Measurements from ENCODE around the gene TAMM41.

Gene TAMM41

DNA sequence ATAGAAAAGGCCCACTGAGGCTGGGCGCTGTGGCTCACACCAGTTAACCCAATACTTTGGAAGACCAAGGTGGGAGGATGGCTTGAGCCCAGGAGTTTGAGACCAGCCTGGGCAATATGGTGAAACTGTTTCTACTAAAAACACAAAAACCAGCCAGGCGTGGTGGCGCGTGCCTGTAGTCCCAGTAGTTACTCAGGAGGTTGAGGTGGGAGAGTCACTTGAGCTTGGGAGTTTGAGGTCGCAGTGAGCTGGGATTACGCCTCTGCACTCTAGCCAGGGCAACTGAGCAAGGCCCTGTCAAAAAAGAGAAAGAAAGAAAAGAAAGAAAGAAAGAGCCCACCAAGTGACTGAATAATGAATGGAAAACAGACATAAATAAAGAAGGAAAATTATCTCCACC, 32.0 kb downstream of the TAMM41 start:
- DNase-seq (ENCODE audit: low spot score), result no peak

DNA sequence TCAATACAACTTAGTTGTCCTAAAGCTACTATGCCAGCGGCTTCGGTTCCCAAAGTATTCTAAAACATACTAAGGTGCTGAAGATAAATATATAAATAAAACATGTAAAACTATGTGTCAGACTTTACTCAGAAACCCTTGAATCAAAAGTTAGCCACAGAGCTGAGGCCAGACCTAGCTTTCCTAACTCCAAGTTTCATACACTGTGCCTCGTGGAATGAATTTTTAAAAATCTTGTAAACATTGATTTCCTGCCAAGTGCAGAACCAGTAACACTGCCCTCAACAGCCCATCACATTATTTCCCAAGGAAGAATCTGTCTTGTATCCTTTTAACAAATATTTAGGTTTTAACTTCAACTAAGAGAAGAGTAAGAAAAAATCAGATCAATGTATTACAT, 36.4 kb downstream of the TAMM41 start:
- DNase-seq (ENCODE audit: low spot score), result no peak

DNA sequence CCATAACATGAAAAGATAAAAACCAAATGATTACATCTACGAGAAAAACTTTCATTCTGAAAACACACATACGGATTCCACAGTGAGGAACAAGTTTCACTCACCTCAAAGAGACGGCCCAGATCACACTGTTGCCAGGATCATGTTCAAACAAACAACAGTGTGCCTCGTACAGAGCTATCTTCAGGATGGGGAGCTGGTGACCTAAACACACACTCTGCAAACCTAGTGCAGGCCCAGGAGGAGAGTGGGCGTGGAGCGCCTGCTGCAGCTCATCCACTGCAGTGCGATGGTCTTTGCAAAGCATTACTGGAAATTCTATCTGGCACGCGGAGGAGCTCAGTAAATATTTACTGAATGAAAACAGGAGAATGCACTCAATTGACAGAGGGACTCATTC, 38.5 kb downstream of the TAMM41 start:
- no peak for DNase-seq (ENCODE audit: low spot score)

DNA sequence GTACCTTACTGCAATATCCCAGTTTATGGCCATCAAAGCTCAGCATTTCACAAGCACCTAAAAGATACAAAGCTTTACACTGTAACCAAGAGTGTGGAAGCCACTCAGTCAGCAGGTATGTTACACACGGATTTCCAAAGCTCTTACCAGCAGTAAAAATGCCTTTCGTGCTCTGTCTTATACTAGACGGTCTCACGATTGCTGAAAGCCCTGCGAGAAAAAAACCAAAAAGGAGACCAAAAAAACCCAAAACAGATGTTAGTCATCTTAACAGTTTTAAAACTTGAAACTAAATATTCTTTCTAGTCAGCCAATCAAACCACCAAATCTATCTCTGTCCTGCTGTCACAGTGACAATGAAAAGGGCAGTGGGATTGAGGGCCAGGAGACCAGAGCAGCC, 39.0 kb downstream of the TAMM41 start:
- no peak for DNase-seq (ENCODE audit: low spot score)

DNA sequence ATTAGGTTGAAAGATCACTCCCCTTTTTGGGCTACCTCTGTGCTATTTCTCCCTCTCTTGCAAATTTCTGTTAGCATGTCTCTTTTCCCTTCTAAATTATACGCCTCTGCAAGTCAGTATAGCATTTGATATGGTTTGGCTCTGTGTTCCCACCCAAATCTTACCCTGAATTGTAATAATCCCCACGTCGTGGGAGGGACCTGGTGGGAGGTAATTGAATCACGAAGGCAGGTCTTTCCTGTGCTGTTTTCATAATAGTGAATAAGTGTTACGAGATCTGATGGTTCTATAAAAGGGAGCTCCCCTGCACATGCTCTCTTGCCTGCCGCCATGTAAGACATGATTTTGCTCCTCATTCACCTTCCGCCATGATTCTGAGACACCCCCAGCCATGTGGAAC, 41.0 kb downstream of the TAMM41 start:
- no peak for DNase-seq (ENCODE audit: low spot score)

DNA sequence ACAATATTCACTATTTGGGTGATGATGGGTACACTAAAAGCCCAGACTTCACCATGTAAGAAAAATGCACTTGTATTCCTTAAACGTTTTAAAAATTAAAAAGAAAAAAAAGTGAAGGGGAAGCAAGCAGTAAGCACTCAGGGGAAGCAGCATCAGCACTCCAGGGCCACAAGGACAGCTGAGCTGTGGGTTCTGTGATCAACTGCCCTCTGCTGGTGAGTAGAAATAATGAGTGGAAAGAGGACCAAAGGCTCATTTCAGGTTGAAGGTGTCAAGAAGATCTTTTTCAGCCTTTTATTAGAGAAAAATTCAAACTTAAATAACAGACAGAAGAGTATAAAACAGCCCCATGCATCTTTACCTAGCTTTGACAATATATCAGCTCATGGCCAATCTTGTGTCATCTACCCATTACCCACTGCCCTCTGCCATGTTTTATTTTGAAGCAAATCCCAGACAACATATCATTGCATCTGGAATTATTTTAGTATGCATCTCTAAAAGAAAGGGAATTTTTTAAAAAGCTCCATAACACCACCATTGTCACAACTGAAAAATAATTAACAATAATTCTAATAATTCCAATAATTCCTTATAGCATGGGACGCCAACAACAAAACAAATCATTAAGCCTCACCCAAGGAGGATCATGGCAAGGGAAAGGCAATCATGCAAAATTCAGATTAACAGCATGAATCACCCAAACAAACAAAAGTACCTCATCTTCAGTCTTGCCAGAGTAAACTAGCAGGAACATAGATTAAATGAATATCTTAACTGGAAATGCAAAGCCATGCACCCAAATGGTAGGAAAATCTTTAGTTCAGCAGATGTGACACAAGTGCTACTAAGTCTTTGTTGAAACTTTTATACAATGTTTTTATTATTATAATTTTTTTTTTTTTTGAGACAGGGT, 42.5 kb downstream of the TAMM41 start:
- peak; percentile 71 for DNase-seq (ENCODE audit: low spot score)

GRCh38 chr3:11799791-11800190, 46.9 kb downstream of the TAMM41 start:
- DNase-seq (ENCODE audit: low spot score), result no peak

GRCh38 chr3:11794927-11795326, 51.8 kb downstream of the TAMM41 start:
- DNase-seq (ENCODE audit: low spot score), result no peak

DNA sequence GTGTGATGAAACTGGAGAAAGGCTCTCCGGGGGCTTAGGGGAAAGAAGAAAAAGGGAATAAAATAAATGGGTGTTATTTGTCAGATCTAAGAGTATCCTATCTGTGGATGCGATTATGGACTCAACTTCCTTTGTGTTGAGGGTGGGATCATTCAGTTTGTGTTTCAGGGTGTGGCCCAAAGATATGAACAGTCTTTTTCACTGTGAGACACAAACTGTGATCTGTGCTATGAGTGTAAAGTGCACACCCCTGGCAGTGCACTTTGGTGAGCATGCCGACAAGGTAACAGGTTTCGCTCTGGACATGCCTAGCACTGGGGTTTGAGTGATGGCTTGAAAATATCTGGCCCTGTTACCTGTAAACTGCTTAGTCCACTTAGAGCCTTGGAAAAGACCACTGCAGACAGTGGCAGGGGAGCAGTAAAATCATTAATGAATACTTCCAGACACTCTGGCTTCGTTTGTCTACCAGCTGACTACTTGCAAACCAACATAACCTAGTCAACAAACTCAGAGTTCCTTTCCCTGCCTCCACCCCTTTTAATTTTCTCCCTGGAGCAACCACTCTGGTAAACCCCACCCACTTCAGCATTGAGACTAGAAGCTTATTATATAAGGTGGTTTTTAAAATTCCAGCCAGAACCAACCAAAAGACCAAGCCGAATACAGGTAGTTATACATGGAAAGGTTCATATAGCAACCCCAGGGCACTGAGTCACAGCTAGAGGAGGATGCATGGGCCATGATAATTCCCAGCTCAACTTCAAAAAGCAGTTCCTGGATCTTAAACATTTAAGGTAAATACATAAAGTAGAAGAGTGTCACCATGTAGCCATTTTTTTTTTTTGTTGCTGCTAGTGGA, 55.1 kb downstream of the TAMM41 start:
- DNase-seq (ENCODE audit: low spot score), result no peak

GRCh38 chr3:11789412-11789811, 57.3 kb downstream of the TAMM41 start:
- DNase-seq (ENCODE audit: low spot score), result no peak

DNA sequence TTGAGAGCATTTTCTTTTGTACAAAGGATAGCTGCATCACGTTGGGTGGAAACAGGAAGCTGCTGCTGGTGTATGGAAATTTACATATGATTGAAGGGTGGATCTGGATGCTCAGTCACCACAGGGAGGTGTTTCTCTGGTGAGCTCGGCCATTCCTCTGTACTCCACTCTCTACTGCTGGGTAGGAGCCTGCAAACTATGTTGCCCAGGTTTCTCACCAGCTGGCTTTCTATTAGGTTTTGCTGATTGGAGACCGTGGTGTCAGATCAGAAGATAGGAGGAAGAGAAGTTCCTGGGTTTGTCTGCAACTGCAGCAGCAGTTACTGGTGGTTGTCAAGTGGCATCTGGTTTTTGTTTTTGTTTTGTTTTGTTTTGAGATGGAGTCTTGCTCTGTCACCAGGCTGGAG, 61.7 kb downstream of the TAMM41 start:
- DNase-seq (ENCODE audit: low spot score), result no peak

- DNase-seq (ENCODE audit: low spot score), result no peak
Measured at GRCh38 chr3:11780341-11780740, 66.3 kb downstream of the TAMM41 start.

GRCh38 chr3:11779626-11780025, 67.1 kb downstream of the TAMM41 start:
- no peak for DNase-seq (ENCODE audit: low spot score)

DNA sequence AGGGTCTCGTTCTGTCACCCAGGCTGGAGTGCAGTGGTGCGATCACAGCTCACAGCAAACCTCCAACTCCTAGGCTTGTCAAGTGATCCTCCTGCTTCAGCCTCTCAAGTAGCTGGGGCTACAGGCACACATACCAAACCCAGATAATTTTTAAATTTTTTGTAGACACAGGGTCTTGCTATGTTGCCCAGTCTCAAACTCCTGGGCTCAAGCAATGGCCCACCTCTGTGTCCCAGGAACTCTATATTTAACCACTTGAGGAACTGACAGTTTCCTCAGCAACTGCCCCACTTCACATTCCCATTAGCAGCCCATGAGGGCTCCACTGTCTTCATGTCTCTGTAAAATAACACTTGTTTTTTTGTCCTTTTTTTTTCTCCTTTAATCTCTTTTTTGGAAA, 68.4 kb downstream of the TAMM41 start:
- no peak for DNase-seq (ENCODE audit: low spot score)

DNA sequence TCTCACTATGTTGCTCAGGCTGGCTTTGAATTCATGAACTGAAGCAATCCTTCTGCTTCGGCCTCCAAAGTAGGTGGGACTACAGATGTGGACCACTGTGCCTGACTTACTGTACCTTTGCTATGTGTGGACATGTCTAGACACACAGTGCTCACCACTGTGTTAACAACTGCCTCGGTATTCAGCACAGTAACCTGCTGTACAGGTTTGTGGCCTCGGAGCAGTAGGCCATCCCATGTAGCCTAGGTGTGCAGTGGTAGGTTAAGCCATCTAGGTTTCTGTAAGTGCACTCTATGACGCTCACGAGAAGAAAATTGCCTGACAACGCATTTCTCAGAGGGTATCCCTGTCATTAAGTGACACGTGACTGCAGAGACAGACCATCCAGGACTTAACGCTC, 70.3 kb downstream of the TAMM41 start:
- no peak for DNase-seq (ENCODE audit: low spot score)

- no peak for DNase-seq (ENCODE audit: low spot score)
Measured at GRCh38 chr3:11775493-11775892, 71.2 kb downstream of the TAMM41 start.

DNA sequence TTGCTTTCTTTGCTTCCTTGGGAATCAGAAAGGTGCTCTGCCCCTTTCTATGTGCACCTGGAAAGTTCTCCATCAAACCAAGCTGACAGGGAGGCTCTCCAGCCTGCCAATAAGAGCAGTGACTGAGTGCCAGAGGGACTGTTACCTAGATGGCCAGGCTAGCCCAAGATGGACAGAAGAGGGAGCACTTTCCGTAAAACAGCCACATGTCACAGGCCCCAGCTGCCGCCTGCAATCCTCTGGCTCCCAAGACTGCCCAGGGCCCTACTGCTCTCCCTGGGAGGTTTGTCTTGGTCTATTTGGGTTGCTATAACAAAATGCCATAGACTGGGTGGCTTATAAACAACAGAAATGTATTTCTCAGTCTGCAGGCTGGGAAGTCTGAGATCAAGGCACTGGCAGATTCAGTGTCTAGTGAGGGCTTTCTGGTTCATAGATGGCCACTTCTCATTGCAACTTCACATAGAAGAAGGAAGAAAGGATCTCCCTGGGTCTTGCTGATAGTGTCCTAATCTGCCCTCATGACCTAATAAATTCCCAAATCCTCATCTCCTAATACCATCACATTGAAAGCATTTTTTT, 72.3 kb downstream of the TAMM41 start:
- DNase-seq (ENCODE audit: low spot score), result peak; percentile 65

GRCh38 chr3:11771931-11772330, 74.8 kb downstream of the TAMM41 start:
- DNase-seq (ENCODE audit: low spot score), result peak; percentile 7

- DNase-seq (ENCODE audit: low spot score), result peak; percentile 98
Measured at GRCh38 chr3:11770477-11771391, 76.0 kb downstream of the TAMM41 start.

GRCh38 chr3:11769704-11770476, 76.8 kb downstream of the TAMM41 start:
- no peak for DNase-seq (ENCODE audit: low spot score)

DNA sequence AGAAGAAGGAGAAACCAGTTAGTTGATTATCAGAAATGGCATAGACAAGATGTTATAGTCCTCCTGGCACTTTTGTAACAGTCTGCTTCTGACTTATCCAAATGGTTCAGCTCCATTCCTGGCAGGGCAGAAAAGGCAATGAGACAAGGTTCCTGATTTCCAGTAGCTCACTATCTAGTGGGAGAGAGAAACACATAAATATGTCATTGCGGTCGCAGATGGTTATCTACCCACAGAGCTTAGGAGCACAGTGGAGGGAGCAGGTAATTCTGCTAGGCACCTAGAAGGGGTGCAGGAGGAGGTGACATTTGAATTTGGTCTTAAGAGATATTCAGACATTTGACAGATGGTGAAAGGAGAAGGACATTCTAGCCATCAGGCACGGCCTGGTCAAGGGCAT, 78.1 kb downstream of the TAMM41 start:
- DNase-seq (ENCODE audit: low spot score), result no peak
